Mucosa of descending colon (tissue), 3 donors: Measurements from ENCODE around the gene TAF3. TPM values are rescaled to one million over a fixed set of nuclear protein-coding genes. Genes with fewer than 3 reads are reported as not detected.

Source experiments
- ATAC-seq: fragments of 200-7000 bp; cut with Tn5 transposase; one replicate; pipeline ENCODE4 v1.9.1; 2020; ENCODE audit warnings: mild to moderate bottlenecking, moderate library complexity
- DNase-seq, 3 donors: peaks; one replicate each; pipeline ENCODE4 v3.0.0-alpha.2; 2020
- H3K36me3 ChIP-seq: fragments of 200-600 bp; one replicate; pipeline ENCODE4 v1.8.0; 2021; ENCODE audit warnings: low read depth, mild to moderate bottlenecking
- H3K4me1 ChIP-seq: fragments of 200-600 bp; one replicate; pipeline ENCODE4 v1.8.0; 2021; ENCODE audit warnings: low read depth, mild to moderate bottlenecking
- H3K4me3 ChIP-seq: fragments of 200-600 bp; one replicate; pipeline ENCODE4 v1.8.0; 2021; ENCODE audit warnings: mild to moderate bottlenecking
- H3K9me3 ChIP-seq: fragments of 200-600 bp; one replicate; pipeline ENCODE4 v1.8.0; 2021; ENCODE audit warnings: mild to moderate bottlenecking
- intact Hi-C, 2 donors: fragments of 100-400 bp; cut with DNase I in 1 of 2; cut with micrococcal nuclease in 1 of 2; formaldehyde crosslinking; loops; one replicate each; pipeline versions ENCODE4 v1.11.0 to v1.11.1; 2022; cut with DNase I, micrococcal nuclease
- total RNA-seq, 3 donors: library from RNA; stranded (reverse); fragmentation: NEBNext Ultra II Directional in 2 of 3; extraction: Animal tissue kit (Norgen Biotek cat#: 25700) in 2 of 3; gene quantifications; one replicate each; pipeline versions ENCODE4 v1.2.1 to v1.2.4, GENCODE V29; 2021 to 2023
- TF ChIP-seq, protein P1 (sequence below): fragments of 200-600 bp; IDR thresholded peaks from one replicate; pipeline ENCODE4 v1.8.0; 2022; ENCODE audit warnings: antibody characterized with exemption, mild to moderate bottlenecking
- donor health status: DM: no; HTN: no; CAD: no; lungs with moderate emphysema.
- donor health status: DM: no; HTN: no; CAD: no.
- donor health status: DM: no; HTN: yes; CAD: no.

Gene TAF3
- total RNA-seq, 3 donors from 2014 or later: 5.5 to 17.2 (median 6.0) TPM

DNA sequence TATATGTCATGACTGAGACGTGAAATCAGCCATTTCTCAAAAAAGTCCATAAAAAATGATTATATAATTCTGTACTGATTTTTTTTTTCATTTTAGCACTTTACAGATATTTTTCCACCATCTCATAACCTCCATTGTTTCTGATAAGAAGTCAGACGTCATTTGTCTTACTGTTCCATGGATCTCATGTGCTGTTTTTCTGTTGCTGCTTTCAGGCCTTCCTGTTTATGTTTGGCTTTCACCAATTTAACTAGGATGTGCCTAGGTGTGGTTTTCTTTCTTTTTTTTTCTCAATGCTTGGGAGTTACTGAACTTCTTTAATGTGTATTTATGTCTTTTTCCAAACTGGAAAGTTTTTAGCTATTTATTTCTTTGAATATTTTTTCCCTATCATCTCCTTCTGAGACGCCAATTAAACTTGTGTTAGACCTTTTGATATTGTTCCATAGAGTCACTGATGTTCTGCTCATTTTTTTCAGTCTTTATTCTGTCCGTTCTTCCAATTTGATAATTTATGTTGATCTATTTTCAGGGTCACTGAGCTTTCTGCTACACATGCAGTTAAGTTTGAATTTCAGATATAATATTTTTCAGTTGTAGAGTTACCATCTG, 43.3 kb downstream of the TAF3 start:
- TF ChIP-seq, protein P1, sequence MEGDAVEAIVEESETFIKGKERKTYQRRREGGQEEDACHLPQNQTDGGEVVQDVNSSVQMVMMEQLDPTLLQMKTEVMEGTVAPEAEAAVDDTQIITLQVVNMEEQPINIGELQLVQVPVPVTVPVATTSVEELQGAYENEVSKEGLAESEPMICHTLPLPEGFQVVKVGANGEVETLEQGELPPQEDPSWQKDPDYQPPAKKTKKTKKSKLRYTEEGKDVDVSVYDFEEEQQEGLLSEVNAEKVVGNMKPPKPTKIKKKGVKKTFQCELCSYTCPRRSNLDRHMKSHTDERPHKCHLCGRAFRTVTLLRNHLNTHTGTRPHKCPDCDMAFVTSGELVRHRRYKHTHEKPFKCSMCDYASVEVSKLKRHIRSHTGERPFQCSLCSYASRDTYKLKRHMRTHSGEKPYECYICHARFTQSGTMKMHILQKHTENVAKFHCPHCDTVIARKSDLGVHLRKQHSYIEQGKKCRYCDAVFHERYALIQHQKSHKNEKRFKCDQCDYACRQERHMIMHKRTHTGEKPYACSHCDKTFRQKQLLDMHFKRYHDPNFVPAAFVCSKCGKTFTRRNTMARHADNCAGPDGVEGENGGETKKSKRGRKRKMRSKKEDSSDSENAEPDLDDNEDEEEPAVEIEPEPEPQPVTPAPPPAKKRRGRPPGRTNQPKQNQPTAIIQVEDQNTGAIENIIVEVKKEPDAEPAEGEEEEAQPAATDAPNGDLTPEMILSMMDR: no peak
- Histone ChIP-seq H3K9me3 (peaks cover 15% of the 10 kb centered on the region), H3K4me3 (no peak overlapping the region), H3K4me1 (no peaks in the 10 kb centered on the region), H3K36me3 (no peaks in the 10 kb centered on the region)
- no peak for ATAC-seq
- intact Hi-C loops: no loop called here
- DNase-seq: no peak

DNA sequence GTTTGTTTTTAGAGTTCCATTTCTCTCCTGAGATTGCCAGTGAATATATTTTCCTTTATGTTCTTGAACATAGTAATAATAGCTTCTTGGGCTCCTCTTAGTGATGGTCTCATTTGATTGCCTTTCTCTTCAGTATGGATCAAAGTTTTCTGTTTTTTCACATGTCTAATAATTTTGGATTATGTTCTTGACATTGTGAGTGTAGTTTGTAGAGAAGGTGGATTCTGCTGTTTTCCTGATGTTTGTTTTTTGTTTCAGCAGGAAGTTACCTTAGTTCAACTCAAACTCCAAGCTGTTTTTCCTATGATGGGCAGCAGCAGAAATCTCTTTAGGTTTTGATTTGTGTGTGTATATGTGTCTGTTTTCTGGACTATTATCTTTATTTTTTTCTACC, 43.8 kb downstream of the TAF3 start:
- Histone ChIP-seq H3K4me3 (no peak overlapping the region), H3K4me1 (no peaks in the 10 kb centered on the region), H3K9me3 (peaks cover 15% of the 10 kb centered on the region), H3K36me3 (no peaks in the 10 kb centered on the region)
- ATAC-seq (no peak), DNase-seq (no peak)
- TF ChIP-seq, protein P1: no peak
- intact Hi-C loops: no loop called here

DNA sequence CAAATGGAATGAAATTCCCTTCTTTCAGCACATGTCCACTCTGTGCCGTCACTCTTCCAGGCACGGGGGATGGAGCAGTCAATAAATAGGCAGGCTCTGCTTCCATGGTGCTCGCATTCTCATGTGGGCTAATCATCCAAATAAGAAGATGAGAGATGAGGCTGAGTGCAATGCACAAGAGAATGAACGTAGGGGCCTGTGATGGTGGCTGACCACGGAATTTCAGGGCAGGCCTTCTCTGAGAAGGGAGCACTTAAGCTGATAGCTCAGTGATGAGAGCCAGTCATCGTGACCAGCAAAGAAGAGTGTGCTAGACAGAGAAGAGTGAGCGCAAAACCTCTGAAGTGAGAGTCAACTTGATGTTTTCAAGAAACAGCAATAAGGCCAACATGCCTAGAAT, 47.9 kb downstream of the TAF3 start:
- ATAC-seq: no peak
- DNase-seq: no peak
- Histone ChIP-seq H3K36me3 (no peaks in the 10 kb centered on the region), H3K4me1 (no peaks in the 10 kb centered on the region), H3K4me3 (no peak overlapping the region), H3K9me3 (peaks cover 11% of the 10 kb centered on the region)
- TF ChIP-seq, protein P1: no peak
- intact Hi-C loops: no loop called here

DNA sequence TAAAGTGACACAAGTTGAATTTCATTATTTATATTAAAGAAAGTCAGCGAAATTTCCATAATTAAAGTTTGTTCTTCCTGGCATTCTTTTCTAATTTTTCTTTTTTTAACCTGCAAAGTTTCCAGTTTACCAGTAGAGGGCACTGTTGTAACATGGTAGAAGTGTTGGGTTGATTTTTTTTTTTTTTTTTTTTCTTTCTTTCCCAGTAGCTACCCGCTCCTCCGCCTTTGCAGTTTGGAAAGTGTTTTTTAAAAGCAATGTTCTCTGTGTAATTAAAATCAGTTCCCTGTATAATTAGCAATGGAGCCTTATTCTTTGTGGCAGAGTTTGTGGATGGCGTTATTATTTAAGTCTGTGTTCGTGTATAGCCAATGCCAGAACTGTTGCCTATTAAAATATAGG, 53.7 kb downstream of the TAF3 start:
- Histone ChIP-seq H3K9me3 (no peaks in the 10 kb centered on the region), H3K36me3 (no peaks in the 10 kb centered on the region), H3K4me3 (no peak overlapping the region), H3K4me1 (no peaks in the 10 kb centered on the region)
- TF ChIP-seq, protein P1: peak; percentile 45
- intact Hi-C loops: loop anchor here (5.0 to 10.0 kb wide), 2 partner anchors 1333 to 1335 kb away; no protein-coding TSS in a partner anchor
- ATAC-seq (peak; percentile 51), DNase-seq (no peak)

DNA sequence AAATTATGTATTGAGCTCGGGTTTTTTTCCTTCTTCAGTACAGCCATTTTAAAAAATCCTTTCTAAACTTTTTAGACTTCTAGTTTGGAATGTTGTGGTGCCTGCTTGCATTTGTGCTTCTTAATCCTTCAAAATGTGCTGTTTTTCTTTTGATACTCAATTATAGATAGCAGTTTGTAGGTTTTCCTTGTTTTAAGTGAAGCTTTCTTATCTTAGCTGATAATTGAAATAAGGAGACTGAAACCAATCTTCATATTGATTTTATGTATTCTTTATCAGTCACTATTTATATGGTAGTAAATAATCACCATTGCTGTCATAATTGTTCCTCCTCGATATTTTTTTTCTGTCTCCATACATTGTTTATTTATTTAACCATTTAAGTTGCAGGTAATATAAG, 56.6 kb downstream of the TAF3 start:
- no peaks in the 10 kb centered on the region for H3K4me1 ChIP-seq
- intact Hi-C loops: loop anchor here (5.0 to 10.0 kb wide), 2 partner anchors 1330 to 1332 kb away; no protein-coding TSS in a partner anchor
- ATAC-seq (no peak), DNase-seq (no peak)
- H3K9me3 ChIP-seq: no peaks in the 10 kb centered on the region
- no peak overlapping the region for H3K4me3 ChIP-seq
- no peaks in the 10 kb centered on the region for H3K36me3 ChIP-seq
- TF ChIP-seq, protein P1: no peak
